H7 (cell line): ENCODE results near the gene DIP2C. TPM values are rescaled to one million over a fixed set of nuclear protein-coding genes. Genes with fewer than 3 reads are reported as not detected.
"Not testable (repeated sequence)": the region's sequence is repeated elsewhere in the genome, so short reads cannot be mapped to it uniquely, and the experiment has no call there.

Experiments
- DNase-seq: peaks from one replicate; pipeline ENCODE4 v3.0.0; 2012
- H3K27me3 ChIP-seq: 2 replicates; pipeline ENCODE4 v1.6.0; 2011; ENCODE audit warnings: mild to moderate bottlenecking, low read length; ENCODE audit not compliant: control insufficient read depth, insufficient read depth
- H3K36me3 ChIP-seq: replicated peaks from 2 replicates; pipeline ENCODE4 v1.5.1; 2011; ENCODE audit warnings: low read length; ENCODE audit not compliant: control insufficient read depth, insufficient read depth
- H3K4me3 ChIP-seq: 2 replicates; pipeline ENCODE4 v1.5.1; 2011; ENCODE audit warnings: low read depth, mild to moderate bottlenecking, control low read depth, low read length, moderate library complexity; ENCODE audit not compliant: insufficient read depth
- total RNA-seq: library from RNA; depleted of rRNA; stranded (reverse); fragments of >200 nt; shearing (Covaris generic); gene quantifications from 2 replicates; pipeline ENCODE4 v1.2.3, GENCODE V29; 2014

DIP2C gene
- total RNA-seq, 1 experiment from 2014 or later, result 4.8 TPM

DNA sequence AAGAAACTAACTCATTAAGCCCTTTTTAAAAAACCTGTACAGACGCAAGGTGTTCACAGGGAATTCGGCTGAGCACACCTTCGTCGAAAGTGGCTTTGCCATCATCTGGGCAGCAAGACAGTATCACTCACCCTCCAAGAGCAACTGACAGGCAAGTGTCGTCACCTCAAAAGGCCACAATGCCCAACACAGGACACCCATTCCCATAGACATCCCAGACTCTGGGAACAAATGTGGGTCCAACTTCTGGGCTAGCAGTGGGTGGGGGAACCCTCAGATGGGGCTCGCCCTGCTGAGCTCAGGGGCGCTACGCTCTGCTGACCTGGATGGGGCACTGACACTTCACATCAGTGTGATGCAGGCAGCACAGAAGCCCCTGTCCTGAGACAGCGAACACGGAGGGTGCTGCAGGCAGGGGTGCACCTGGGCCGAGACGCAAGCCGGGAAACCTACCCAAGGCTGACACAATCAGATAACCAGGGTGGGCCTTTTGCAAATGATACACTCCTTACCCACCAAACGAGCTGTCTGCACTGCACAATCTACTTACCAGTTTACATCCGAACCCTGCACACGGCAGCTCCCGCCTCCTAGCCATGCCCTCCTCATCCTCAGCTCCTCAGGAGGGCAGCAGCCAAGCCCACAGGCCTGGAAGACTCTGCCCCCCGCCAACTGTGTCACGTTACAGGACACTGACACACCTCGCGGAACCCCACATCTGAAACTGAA lies 1.7 kb downstream of the DIP2C start:
- H3K4me3 ChIP-seq, result 0 out of 2 replicates have a peak overlapping the region, but pooled peaks have one; percentile 67
- peaks cover 3% of the 10 kb centered on the region; the same call in 1 of the 2 replicates for H3K27me3 ChIP-seq
- DNase-seq, result peak; percentile 38
- H3K36me3 ChIP-seq, result no peaks in the 10 kb centered on the region

- Histone ChIP-seq H3K36me3 (no peaks in the 10 kb centered on the region), H3K27me3 (peaks cover 3% of the 10 kb centered on the region; the same call in 1 of the 2 replicates)
These were observed 3.1 kb downstream of the DIP2C start for GRCh38 chr10:686155-686931.

GRCh38 chr10:685613-686012 lies 3.9 kb downstream of the DIP2C start:
- peaks cover 3% of the 10 kb centered on the region; the same call in 1 of the 2 replicates for H3K27me3 ChIP-seq
- DNase-seq, result no peak

More at GRCh38 chr10:686155-686931, 3.1 kb downstream of the DIP2C start:
- no peak overlapping the region for H3K4me3 ChIP-seq
- peak; percentile 34 for DNase-seq

DNA sequence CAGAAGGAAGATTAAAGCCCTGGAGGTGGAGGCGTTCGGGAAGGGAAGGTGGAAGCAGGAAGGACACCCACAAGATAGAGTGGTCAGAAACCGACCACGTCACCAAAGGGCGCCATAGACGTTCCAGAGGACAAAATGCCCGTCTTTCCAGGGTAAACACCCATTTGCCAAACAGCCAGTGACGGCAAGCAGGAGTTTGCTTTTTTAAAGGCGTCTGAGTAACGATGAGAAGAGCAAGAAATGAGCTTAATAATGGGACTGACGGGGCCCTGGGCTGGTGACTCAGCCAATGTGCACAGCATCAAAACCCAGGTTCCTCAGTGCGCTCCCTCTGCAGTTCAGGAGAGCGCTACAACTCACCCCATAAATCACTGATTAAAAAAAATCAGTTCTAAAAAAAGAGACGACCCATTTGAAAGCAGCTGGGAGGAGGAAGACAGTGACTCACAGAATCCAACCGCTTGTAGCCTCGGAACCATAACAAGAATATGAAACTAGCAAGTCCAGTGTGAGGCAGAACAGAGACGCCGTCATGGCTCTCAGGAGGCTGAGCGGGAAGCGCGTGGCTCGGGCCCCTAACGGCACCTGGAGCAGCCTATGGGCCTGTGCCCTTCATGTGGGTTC lies 5.9 kb downstream of the DIP2C start:
- H3K4me3 ChIP-seq, result peak overlapping the region; percentile 2; the same call in 1 of the 2 replicates
- H3K27me3 ChIP-seq, result no peaks in the 10 kb centered on the region
- H3K36me3 ChIP-seq, result no peaks in the 10 kb centered on the region
- peak; percentile 55 for DNase-seq

More at GRCh38 chr10:685613-686012, 3.9 kb downstream of the DIP2C start:
- Histone ChIP-seq H3K36me3 (no peaks in the 10 kb centered on the region), H3K4me3 (no peak overlapping the region)

DNA sequence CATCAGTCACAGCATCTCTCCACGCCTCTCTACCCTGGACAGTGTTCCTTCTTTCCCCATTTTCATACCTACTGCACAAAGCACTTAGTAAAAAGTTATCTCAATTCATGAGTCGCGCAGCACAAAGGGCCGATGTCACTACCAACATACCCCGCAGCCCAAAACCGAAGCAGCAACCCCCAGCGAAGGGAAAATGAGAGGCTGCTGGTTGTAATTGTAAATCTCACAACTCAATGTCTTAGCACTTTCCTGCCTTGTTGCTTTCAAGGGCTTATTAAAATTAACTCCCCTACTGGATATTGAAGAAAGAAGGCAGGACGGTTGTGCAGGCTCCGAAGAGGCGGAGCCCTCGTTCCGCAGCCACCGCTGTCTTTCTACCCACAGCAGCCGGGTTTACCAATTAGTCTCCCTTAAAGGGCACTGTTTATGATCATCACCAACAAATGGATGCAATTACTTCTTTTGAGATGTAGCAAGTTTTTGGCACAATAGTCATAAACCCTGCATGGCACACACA lies 6.5 kb downstream of the DIP2C start:
- no peaks in the 10 kb centered on the region for H3K36me3 ChIP-seq
- no peaks in the 10 kb centered on the region for H3K27me3 ChIP-seq
- DNase-seq, result peak; percentile 51
- H3K4me3 ChIP-seq, result peak overlapping the region; percentile 1; the same call in 1 of the 2 replicates

DNA sequence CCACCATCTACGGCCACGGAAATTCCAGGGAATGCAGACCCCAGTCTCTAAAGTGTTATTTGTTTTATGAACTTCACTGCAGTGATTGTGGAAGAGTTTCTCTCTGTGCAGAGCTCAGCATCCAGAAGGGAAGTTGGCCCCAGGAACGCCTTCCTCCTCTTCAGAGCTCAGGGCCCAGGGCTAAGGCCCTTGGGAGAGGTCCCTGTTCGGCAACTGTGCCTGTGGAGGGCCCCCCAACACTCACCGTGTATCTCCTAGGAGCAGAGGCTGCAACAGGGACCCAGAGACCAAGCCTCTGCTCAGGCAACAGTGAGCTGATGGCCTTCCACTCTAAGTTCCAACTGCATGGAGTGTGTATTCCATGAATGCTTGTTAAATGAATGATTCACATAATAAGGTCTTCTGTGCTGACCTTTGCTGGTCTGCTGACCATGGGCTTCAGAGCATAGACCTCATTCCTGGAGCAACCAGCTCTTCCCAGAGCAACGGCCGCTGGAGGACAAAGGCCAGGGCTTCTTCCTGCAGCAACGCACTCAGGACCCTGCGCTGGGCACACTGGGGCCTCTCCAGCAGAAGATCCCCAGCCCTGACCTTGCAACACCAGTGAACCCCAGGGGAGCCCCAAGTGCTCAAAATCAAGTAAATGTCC lies 7.7 kb downstream of the DIP2C start:
- DNase-seq, result no peak
- Histone ChIP-seq H3K36me3 (no peaks in the 10 kb centered on the region), H3K27me3 (no peaks in the 10 kb centered on the region), H3K4me3 (no peak overlapping the region)

GRCh38 chr10:680745-681144 lies 8.7 kb downstream of the DIP2C start:
- Histone ChIP-seq H3K4me3 (no peak overlapping the region), H3K36me3 (no peaks in the 10 kb centered on the region), H3K27me3 (no peaks in the 10 kb centered on the region)
- DNase-seq, result peak; percentile 45

GRCh38 chr10:680146-680545 lies 9.3 kb downstream of the DIP2C start:
- Histone ChIP-seq H3K27me3 (no peaks in the 10 kb centered on the region), H3K36me3 (no peaks in the 10 kb centered on the region), H3K4me3 (no peak overlapping the region)
- no peak for DNase-seq

GRCh38 chr10:679556-679955 lies 9.9 kb downstream of the DIP2C start:
- no peaks in the 10 kb centered on the region for H3K36me3 ChIP-seq
- no peak overlapping the region for H3K4me3 ChIP-seq
- DNase-seq, result peak; percentile 52
- no peaks in the 10 kb centered on the region for H3K27me3 ChIP-seq

DNA sequence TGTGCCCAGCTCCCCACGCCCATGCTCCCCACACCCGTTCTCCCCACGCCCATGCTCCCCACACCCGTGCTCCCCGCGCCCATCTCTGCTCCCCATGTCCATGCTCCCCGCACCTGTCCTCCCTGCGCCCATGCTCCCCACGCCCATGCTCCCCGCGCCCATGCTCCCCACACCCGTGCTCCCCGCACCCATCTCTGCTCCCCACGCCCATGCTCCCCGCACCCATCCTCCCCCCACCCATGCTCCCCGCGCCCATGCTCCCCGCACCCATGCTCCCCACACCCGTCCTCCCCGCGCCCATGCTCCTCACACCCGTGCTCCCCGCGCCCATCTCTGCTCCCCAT lies 10.8 kb downstream of the DIP2C start:
- H3K27me3 ChIP-seq, H3K4me3 ChIP-seq, DNase-seq, H3K36me3 ChIP-seq: not testable (repeated sequence)

- Histone ChIP-seq H3K4me3 (no peak overlapping the region), H3K36me3 (no peaks in the 10 kb centered on the region), H3K27me3 (no peaks in the 10 kb centered on the region)
- peak; percentile 65 for DNase-seq
These were observed 11.5 kb downstream of the DIP2C start for GRCh38 chr10:677750-678661.

GRCh38 chr10:677038-677437 lies 12.4 kb downstream of the DIP2C start:
- Histone ChIP-seq H3K4me3 (no peak overlapping the region), H3K27me3 (no peaks in the 10 kb centered on the region), H3K36me3 (no peaks in the 10 kb centered on the region)
- DNase-seq, result no peak

- DNase-seq, result no peak
- no peaks in the 10 kb centered on the region for H3K27me3 ChIP-seq
- H3K36me3 ChIP-seq, result no peaks in the 10 kb centered on the region
- H3K4me3 ChIP-seq, result no peak overlapping the region
These were observed 13.3 kb downstream of the DIP2C start for GRCh38 chr10:676178-676577.
